ENCODE results near the gene WNT1. TPM values are rescaled to one million over a fixed set of nuclear protein-coding genes. Genes with fewer than 3 reads are reported as not detected.

WNT1 gene
- total and polyA plus RNA-seq, 9 of the 15 experiments (the other 6 are each of a cell fraction or from before 2014, with no cell fraction given) = not detected

DNA sequence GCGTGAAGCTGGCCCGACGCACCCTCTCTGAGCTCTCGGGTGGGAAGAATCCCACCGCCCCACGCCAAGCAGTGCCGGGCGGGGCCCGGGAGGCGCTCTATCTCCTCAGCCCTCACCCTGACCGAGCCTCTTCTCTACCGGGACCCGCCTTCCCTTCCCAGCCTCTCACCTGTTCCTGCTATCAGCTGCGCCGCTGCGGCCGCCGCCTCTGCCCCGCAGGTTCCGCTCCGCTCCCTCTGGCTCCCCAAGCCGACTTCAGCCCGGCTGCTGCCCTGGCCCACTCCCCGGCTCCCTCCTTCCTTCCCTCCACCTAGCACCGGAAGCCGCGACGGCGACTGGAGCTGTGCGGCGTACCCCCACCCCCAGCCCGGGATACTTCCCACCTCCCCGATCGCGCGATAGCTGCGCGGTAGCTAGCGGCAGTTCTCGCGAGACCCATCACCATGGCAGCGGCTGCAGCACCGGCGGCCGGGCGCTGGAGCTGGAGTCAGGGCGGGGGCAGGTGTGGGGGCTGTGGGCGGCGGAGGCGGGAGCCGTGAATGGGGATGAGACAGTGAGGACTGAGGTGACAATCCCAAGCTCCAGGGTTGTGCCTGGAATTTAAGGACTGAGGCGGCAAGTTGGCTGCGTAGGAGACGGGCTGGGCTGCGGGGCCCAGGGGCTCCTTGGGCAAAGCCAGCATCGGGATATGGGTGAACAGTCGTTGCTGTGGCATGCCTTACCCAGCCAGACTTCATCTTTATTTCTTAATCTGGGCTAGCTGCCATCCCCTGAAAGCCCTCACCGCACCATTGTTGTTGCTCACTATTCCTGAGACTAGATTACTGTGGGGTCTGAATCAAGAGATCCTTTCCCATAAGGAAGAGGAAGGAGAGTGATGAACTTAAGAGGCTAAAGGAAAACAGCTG, 20.7 kb upstream of the WNT1 start, which contains the start of gene ARF3 (continued):
- TF ChIP-seq, protein P1, sequence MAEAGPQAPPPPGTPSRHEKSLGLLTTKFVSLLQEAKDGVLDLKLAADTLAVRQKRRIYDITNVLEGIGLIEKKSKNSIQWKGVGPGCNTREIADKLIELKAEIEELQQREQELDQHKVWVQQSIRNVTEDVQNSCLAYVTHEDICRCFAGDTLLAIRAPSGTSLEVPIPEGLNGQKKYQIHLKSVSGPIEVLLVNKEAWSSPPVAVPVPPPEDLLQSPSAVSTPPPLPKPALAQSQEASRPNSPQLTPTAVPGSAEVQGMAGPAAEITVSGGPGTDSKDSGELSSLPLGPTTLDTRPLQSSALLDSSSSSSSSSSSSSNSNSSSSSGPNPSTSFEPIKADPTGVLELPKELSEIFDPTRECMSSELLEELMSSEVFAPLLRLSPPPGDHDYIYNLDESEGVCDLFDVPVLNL (CRISPR knock-in tag; IDR thresholded peaks at IDR 0.05; ENCODE audit: low read depth) = no peak
- TF ChIP-seq NR2C2 (CRISPR knock-in tag; IDR thresholded peaks at IDR 0.05) = no peak
- TF ChIP-seq NR2C2 (tag; IDR thresholded peaks at IDR 0.05) = no peak; the same call in 1 of the 2 replicates
- no peak for TF ChIP-seq HLTF (IDR thresholded peaks at IDR 0.05)
- no peak for TF ChIP-seq KLF6 (CRISPR knock-in tag; IDR thresholded peaks at IDR 0.05; ENCODE audit: borderline replicate concordance)
- peak; percentile 95 for TF ChIP-seq POLR2G (IDR thresholded peaks at IDR 0.05; ENCODE audit: low read depth, low read length)
- peak in 1 of 2 experiments; percentile 75; a peak in 1 of 4 replicates for TF ChIP-seq RCOR1 (IDR thresholded peaks at IDR 0.05; ENCODE audit: borderline replicate concordance in 1 of 2, low read depth in 2 of 2, low read length in 2 of 2)
- peak in 1 of 3 experiments; percentile 8 for TF ChIP-seq YY1 (IDR thresholded peaks at IDR 0.05; ENCODE audit: borderline replicate concordance in 1 of 3, control insufficient read depth in 1 of 3, extremely low read depth in 1 of 3, insufficient read depth in 3 of 3, insufficient read length in 1 of 3, insufficient replicate concordance in 2 of 3, low read depth in 1 of 3, low read length in 2 of 3)
- TF ChIP-seq POLR2A (conservative IDR thresholded peaks at IDR 0.05) = peak; percentile 85
- peak; percentile 72 for TF ChIP-seq DACH1 (IDR thresholded peaks at IDR 0.05; ENCODE audit: partially characterized antibody)
- TF ChIP-seq SAP30 (IDR thresholded peaks at IDR 0.05; ENCODE audit: borderline replicate concordance, insufficient read depth, low read depth, low read length, poor library complexity, severe bottlenecking) = peak; percentile 90
- TF ChIP-seq ARHGAP35 (IDR thresholded peaks at IDR 0.05; ENCODE audit: partially characterized antibody) = peak; percentile 98
- TF ChIP-seq ATF1 (CRISPR knock-in tag; IDR thresholded peaks at IDR 0.05) = no peak
- TF ChIP-seq ATF1 (tag; IDR thresholded peaks at IDR 0.05) = no peak
- TF ChIP-seq, protein P2, sequence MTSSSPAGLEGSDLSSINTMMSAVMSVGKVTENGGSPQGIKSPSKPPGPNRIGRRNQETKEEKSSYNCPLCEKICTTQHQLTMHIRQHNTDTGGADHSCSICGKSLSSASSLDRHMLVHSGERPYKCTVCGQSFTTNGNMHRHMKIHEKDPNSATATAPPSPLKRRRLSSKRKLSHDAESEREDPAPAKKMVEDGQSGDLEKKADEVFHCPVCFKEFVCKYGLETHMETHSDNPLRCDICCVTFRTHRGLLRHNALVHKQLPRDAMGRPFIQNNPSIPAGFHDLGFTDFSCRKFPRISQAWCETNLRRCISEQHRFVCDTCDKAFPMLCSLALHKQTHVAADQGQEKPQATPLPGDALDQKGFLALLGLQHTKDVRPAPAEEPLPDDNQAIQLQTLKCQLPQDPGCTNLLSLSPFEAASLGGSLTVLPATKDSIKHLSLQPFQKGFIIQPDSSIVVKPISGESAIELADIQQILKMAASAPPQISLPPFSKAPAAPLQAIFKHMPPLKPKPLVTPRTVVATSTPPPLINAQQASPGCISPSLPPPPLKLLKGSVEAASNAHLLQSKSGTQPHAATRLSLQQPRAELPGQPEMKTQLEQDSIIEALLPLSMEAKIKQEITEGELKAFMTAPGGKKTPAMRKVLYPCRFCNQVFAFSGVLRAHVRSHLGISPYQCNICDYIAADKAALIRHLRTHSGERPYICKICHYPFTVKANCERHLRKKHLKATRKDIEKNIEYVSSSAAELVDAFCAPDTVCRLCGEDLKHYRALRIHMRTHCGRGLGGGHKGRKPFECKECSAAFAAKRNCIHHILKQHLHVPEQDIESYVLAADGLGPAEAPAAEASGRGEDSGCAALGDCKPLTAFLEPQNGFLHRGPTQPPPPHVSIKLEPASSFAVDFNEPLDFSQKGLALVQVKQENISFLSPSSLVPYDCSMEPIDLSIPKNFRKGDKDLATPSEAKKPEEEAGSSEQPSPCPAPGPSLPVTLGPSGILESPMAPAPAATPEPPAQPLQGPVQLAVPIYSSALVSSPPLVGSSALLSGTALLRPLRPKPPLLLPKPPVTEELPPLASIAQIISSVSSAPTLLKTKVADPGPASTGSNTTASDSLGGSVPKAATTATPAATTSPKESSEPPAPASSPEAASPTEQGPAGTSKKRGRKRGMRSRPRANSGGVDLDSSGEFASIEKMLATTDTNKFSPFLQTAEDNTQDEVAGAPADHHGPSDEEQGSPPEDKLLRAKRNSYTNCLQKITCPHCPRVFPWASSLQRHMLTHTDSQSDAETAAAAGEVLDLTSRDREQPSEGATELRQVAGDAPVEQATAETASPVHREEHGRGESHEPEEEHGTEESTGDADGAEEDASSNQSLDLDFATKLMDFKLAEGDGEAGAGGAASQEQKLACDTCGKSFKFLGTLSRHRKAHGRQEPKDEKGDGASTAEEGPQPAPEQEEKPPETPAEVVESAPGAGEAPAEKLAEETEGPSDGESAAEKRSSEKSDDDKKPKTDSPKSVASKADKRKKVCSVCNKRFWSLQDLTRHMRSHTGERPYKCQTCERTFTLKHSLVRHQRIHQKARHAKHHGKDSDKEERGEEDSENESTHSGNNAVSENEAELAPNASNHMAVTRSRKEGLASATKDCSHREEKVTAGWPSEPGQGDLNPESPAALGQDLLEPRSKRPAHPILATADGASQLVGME (CRISPR knock-in tag; IDR thresholded peaks at IDR 0.05) = peak; percentile 87; the same call in 1 of the 2 replicates
- no peak for TF ChIP-seq MCM3 (IDR thresholded peaks at IDR 0.05)
- TF ChIP-seq ZNF76 (CRISPR knock-in tag; IDR thresholded peaks at IDR 0.05; ENCODE audit: borderline replicate concordance) = no peak
- no peak for TF ChIP-seq ZNF212 (CRISPR knock-in tag; IDR thresholded peaks at IDR 0.05)
- TF ChIP-seq, protein P3, sequence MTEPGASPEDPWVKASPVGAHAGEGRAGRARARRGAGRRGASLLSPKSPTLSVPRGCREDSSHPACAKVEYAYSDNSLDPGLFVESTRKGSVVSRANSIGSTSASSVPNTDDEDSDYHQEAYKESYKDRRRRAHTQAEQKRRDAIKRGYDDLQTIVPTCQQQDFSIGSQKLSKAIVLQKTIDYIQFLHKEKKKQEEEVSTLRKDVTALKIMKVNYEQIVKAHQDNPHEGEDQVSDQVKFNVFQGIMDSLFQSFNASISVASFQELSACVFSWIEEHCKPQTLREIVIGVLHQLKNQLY (CRISPR knock-in tag; conservative IDR thresholded peaks at IDR 0.05) = no peak
- no peak for TF ChIP-seq ZNF589 (CRISPR knock-in tag; IDR thresholded peaks at IDR 0.05; ENCODE audit: low read depth)
- TF ChIP-seq YBX1 (IDR thresholded peaks at IDR 0.05) = no peak

All from K562 (cell line).